GM23338 (cell line): Measurements from ENCODE around the gene RPH3AL. TPM values are rescaled to one million over a fixed set of nuclear protein-coding genes. Genes with fewer than 3 reads are reported as not detected.

Experiments
- ATAC-seq: fragments of 200-7000 bp; cut with Tn5 transposase; 3 replicates; pipeline ENCODE4 v1.9.1; 2020
- DNase-seq: peaks from one replicate; pipeline ENCODE4 v3.0.0-alpha.2; 2015; ENCODE audit warnings: low spot score
- H2AFZ ChIP-seq: fragments of 200-600 bp; sonication (generic); 2 replicates; pipeline ENCODE4 v1.8.0; 2016; ENCODE audit warnings: antibody characterized with exemption, mild to moderate bottlenecking, moderate library complexity
- H3F3A ChIP-seq: fragments of 200-600 bp; sonication (generic); replicated peaks from 2 replicates; pipeline ENCODE4 v1.8.0; 2017; ENCODE audit warnings: antibody characterized with exemption, mixed run types, low read depth
- H3K27ac ChIP-seq: fragments of 200-600 bp; sonication (generic); 2 replicates; pipeline ENCODE4 v1.6.1; 2016; ENCODE audit warnings: low read depth
- H3K27me3 ChIP-seq: fragments of 200-600 bp; sonication (generic); 2 replicates; pipeline ENCODE4 v1.8.0; 2016; ENCODE audit warnings: mild to moderate bottlenecking, mixed run types, moderate library complexity; ENCODE audit not compliant: insufficient read depth
- H3K36me3 ChIP-seq: fragments of 200-600 bp; sonication (generic); 2 replicates; pipeline ENCODE4 v1.8.0; 2016; ENCODE audit warnings: mild to moderate bottlenecking; ENCODE audit not compliant: insufficient read depth
- H3K4me1 ChIP-seq: fragments of 200-600 bp; sonication (generic); 2 replicates; pipeline ENCODE4 v1.8.0; 2016; ENCODE audit warnings: mild to moderate bottlenecking, moderate library complexity; ENCODE audit not compliant: insufficient read depth
- H3K4me2 ChIP-seq: fragments of 200-600 bp; sonication (generic); 2 replicates; pipeline ENCODE4 v1.7.1; 2017; ENCODE audit warnings: mixed run types
- H3K4me3 ChIP-seq: fragments of 200-600 bp; sonication (generic); 2 replicates; pipeline ENCODE4 v1.6.1; 2016; ENCODE audit warnings: mixed run types
- H3K79me2 ChIP-seq: fragments of 200-600 bp; sonication (generic); replicated peaks from 2 replicates; pipeline ENCODE4 v1.8.0; 2017; ENCODE audit warnings: mild to moderate bottlenecking; ENCODE audit not compliant: insufficient read depth
- H3K9me2 ChIP-seq: fragments of 200-600 bp; sonication (generic); 2 replicates; pipeline ENCODE4 v1.8.0; 2017; ENCODE audit not compliant: insufficient read depth
- H4K20me1 ChIP-seq: fragments of 200-600 bp; sonication (generic); replicated peaks from 2 replicates; pipeline ENCODE4 v1.8.0; 2017; ENCODE audit warnings: mild to moderate bottlenecking; ENCODE audit not compliant: insufficient read depth
- H3K27ac Mint-ChIP-seq: 2 replicates; pipeline ENCODE4 v1.8.0; 2020; ENCODE audit warnings: inconsistent platforms, mild to moderate bottlenecking, moderate library complexity, mixed read lengths
- H3K27me3 Mint-ChIP-seq: 3 replicates; pipeline ENCODE4 v1.8.0; 2022; ENCODE audit warnings: low read depth, mild to moderate bottlenecking, moderate library complexity, mixed read lengths, inconsistent platforms; ENCODE audit not compliant: insufficient read depth, poor library complexity
- H3K36me3 Mint-ChIP-seq: 3 replicates; pipeline ENCODE4 v1.8.0; 2021; ENCODE audit warnings: low read depth, mild to moderate bottlenecking, inconsistent platforms, moderate library complexity, mixed read lengths
- H3K4me1 Mint-ChIP-seq: 3 replicates; pipeline ENCODE4 v1.8.0; 2020; ENCODE audit warnings: mild to moderate bottlenecking, inconsistent platforms, mixed read lengths
- H3K4me3 Mint-ChIP-seq: 3 replicates; pipeline ENCODE4 v1.8.0; 2021; ENCODE audit warnings: moderate library complexity, mild to moderate bottlenecking, inconsistent platforms, mixed read lengths
- H3K9me3 Mint-ChIP-seq: 3 replicates; pipeline ENCODE4 v1.8.0; 2020; ENCODE audit warnings: moderate library complexity, mild to moderate bottlenecking, inconsistent platforms, mixed read lengths
- CREB1 ChIP-seq: fragments of 250-450 bp; sonication (Bioruptor Pico); IDR thresholded peaks from 2 replicates; pipeline ENCODE4 v1.5.0; 2020; ENCODE audit warnings: low read depth, mild to moderate bottlenecking, moderate library complexity
- EZH2 ChIP-seq: fragments of 200-600 bp; sonication (generic); IDR thresholded peaks from one replicate; pipeline ENCODE4 v1.8.0; 2017; ENCODE audit warnings: antibody characterized with exemption, mild to moderate bottlenecking, low read depth; ENCODE audit not compliant: unreplicated experiment
- EZH2phosphoT487 ChIP-seq: fragments of 200-600 bp; sonication (generic); IDR thresholded peaks from one replicate; pipeline ENCODE4 v1.8.1; 2018; ENCODE audit warnings: antibody characterized with exemption; ENCODE audit not compliant: unreplicated experiment
- JUNB ChIP-seq: IDR thresholded peaks from one replicate; pipeline ENCODE4 v1.6.1; 2016; ENCODE audit warnings: antibody characterized with exemption; ENCODE audit not compliant: unreplicated experiment
- NANOG ChIP-seq: IDR thresholded peaks from 2 replicates; pipeline ENCODE4 v1.6.1; 2016; ENCODE audit warnings: antibody characterized with exemption, borderline replicate concordance
- POLR2AphosphoS5 ChIP-seq: IDR thresholded peaks from 2 replicates; pipeline ENCODE4 v1.6.1; 2016; ENCODE audit warnings: antibody characterized with exemption, low read depth
- STAT1 ChIP-seq: IDR thresholded peaks from one replicate; pipeline ENCODE4 v1.6.1; 2016; ENCODE audit warnings: antibody characterized with exemption; ENCODE audit not compliant: unreplicated experiment
- ZNF114 ChIP-seq: fragments of 250-450 bp; sonication (Bioruptor Pico); IDR thresholded peaks from 2 replicates; pipeline ENCODE4 v1.5.0; 2020; ENCODE audit warnings: mild to moderate bottlenecking, moderate library complexity
- ZNF331 ChIP-seq: fragments of 250-450 bp; sonication (Bioruptor Pico); IDR thresholded peaks from 2 replicates; pipeline ENCODE4 v1.5.0; 2020; ENCODE audit warnings: low read depth, mild to moderate bottlenecking, moderate library complexity
- polyA plus RNA-seq: library from polyadenylated mRNA; unstranded; fragments of >200 nt; fragmentation: Nextera tagmentation; extraction: Ambion mirVana; gene quantifications from 2 replicates; pipeline ENCODE4 v1.2.1, GENCODE V29; 2016
- total RNA-seq: library from RNA; depleted of rRNA; stranded (reverse); fragments of >200 nt; shearing (Covaris generic); gene quantifications from 2 replicates; pipeline ENCODE4 v1.2.3, GENCODE V29; 2014
- TF ChIP-seq, protein P1 (sequence below): IDR thresholded peaks from 2 replicates; pipeline ENCODE4 v1.6.1; 2016; ENCODE audit warnings: antibody characterized with exemption
- TF ChIP-seq, protein P2 (sequence below): IDR thresholded peaks from one replicate; pipeline ENCODE4 v1.6.1; 2018; ENCODE audit warnings: antibody characterized with exemption; ENCODE audit not compliant: unreplicated experiment
- TF ChIP-seq, protein P3 (sequence below): fragments of 250-450 bp; sonication (Bioruptor Pico); IDR thresholded peaks from 2 replicates; pipeline ENCODE4 v1.5.0; 2020; ENCODE audit warnings: mild to moderate bottlenecking, moderate library complexity
- TF ChIP-seq, protein P4 (sequence below), 2 experiments: fragments of 200-600 bp in 1 of 2; sonication (generic) in 1 of 2; conservative IDR thresholded peaks; 2 replicates each; pipeline versions ENCODE4 v1.5.1 to v1.6.1; 2016 to 2017; ENCODE audit warnings: antibody characterized with exemption in 2 of 2, low read depth in 2 of 2, mild to moderate bottlenecking in 2 of 2, moderate library complexity in 1 of 2

Gene RPH3AL
- total and polyA plus RNA-seq, 2 experiments from 2014 or later = 2.7 to 6.3 TPM

DNA sequence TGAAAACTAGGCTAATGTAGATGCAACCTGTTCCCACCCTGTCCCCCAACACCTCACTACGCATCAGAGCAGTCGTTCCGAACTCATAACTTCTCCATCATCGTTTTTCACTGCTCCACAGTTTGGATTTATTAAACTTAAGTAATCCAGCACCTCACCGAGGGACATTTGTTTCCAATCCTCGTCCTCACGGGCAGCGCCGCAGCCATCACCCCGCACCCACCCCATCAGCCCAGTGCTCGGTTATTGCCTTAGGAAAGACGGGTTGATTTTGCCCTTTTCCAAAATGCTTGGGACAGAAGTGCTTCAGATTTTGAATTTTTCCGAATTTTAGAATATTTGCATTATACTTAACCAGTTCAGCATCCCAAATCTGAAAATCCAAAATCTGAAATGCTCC is 100.2 kb downstream of the RPH3AL start:
- TF ChIP-seq ZNF114 (no peak), POLR2AphosphoS5 (no peak), ZNF331 (CRISPR knock-in tag) (no peak), EZH2 (no peak), STAT1 (no peak), CREB1 (CRISPR knock-in tag) (no peak), EZH2phosphoT487 (no peak), NANOG (no peak), JUNB (no peak)
- TF ChIP-seq, protein P1, sequence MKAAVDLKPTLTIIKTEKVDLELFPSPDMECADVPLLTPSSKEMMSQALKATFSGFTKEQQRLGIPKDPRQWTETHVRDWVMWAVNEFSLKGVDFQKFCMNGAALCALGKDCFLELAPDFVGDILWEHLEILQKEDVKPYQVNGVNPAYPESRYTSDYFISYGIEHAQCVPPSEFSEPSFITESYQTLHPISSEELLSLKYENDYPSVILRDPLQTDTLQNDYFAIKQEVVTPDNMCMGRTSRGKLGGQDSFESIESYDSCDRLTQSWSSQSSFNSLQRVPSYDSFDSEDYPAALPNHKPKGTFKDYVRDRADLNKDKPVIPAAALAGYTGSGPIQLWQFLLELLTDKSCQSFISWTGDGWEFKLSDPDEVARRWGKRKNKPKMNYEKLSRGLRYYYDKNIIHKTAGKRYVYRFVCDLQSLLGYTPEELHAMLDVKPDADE = no peak
- TF ChIP-seq, protein P2, sequence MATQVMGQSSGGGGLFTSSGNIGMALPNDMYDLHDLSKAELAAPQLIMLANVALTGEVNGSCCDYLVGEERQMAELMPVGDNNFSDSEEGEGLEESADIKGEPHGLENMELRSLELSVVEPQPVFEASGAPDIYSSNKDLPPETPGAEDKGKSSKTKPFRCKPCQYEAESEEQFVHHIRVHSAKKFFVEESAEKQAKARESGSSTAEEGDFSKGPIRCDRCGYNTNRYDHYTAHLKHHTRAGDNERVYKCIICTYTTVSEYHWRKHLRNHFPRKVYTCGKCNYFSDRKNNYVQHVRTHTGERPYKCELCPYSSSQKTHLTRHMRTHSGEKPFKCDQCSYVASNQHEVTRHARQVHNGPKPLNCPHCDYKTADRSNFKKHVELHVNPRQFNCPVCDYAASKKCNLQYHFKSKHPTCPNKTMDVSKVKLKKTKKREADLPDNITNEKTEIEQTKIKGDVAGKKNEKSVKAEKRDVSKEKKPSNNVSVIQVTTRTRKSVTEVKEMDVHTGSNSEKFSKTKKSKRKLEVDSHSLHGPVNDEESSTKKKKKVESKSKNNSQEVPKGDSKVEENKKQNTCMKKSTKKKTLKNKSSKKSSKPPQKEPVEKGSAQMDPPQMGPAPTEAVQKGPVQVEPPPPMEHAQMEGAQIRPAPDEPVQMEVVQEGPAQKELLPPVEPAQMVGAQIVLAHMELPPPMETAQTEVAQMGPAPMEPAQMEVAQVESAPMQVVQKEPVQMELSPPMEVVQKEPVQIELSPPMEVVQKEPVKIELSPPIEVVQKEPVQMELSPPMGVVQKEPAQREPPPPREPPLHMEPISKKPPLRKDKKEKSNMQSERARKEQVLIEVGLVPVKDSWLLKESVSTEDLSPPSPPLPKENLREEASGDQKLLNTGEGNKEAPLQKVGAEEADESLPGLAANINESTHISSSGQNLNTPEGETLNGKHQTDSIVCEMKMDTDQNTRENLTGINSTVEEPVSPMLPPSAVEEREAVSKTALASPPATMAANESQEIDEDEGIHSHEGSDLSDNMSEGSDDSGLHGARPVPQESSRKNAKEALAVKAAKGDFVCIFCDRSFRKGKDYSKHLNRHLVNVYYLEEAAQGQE = no peak
- TF ChIP-seq, protein P3, sequence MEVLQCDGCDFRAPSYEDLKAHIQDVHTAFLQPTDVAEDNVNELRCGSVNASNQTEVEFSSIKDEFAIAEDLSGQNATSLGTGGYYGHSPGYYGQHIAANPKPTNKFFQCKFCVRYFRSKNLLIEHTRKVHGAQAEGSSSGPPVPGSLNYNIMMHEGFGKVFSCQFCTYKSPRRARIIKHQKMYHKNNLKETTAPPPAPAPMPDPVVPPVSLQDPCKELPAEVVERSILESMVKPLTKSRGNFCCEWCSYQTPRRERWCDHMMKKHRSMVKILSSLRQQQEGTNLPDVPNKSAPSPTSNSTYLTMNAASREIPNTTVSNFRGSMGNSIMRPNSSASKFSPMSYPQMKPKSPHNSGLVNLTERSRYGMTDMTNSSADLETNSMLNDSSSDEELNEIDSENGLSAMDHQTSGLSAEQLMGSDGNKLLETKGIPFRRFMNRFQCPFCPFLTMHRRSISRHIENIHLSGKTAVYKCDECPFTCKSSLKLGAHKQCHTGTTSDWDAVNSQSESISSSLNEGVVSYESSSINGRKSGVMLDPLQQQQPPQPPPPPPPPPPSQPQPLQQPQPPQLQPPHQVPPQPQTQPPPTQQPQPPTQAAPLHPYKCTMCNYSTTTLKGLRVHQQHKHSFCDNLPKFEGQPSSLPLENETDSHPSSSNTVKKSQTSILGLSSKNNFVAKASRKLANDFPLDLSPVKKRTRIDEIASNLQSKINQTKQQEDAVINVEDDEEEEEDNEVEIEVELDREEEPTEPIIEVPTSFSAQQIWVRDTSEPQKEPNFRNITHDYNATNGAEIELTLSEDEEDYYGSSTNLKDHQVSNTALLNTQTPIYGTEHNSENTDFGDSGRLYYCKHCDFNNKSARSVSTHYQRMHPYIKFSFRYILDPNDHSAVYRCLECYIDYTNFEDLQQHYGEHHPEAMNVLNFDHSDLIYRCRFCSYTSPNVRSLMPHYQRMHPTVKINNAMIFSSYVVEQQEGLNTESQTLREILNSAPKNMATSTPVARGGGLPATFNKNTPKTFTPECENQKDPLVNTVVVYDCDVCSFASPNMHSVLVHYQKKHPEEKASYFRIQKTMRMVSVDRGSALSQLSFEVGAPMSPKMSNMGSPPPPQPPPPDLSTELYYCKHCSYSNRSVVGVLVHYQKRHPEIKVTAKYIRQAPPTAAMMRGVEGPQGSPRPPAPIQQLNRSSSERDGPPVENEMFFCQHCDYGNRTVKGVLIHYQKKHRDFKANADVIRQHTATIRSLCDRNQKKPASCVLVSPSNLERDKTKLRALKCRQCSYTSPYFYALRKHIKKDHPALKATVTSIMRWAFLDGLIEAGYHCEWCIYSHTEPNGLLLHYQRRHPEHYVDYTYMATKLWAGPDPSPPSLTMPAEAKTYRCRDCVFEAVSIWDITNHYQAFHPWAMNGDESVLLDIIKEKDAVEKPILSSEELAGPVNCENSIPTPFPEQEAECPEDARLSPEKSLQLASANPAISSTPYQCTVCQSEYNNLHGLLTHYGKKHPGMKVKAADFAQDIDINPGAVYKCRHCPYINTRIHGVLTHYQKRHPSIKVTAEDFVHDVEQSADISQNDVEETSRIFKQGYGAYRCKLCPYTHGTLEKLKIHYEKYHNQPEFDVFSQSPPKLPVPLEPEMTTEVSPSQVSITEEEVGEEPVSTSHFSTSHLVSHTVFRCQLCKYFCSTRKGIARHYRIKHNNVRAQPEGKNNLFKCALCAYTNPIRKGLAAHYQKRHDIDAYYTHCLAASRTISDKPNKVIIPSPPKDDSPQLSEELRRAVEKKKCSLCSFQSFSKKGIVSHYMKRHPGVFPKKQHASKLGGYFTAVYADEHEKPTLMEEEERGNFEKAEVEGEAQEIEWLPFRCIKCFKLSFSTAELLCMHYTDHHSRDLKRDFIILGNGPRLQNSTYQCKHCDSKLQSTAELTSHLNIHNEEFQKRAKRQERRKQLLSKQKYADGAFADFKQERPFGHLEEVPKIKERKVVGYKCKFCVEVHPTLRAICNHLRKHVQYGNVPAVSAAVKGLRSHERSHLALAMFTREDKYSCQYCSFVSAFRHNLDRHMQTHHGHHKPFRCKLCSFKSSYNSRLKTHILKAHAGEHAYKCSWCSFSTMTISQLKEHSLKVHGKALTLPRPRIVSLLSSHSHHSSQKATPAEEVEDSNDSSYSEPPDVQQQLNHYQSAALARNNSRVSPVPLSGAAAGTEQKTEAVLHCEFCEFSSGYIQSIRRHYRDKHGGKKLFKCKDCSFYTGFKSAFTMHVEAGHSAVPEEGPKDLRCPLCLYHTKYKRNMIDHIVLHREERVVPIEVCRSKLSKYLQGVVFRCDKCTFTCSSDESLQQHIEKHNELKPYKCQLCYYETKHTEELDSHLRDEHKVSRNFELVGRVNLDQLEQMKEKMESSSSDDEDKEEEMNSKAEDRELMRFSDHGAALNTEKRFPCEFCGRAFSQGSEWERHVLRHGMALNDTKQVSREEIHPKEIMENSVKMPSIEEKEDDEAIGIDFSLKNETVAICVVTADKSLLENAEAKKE (CRISPR knock-in tag) = no peak
- TF ChIP-seq, protein P4, sequence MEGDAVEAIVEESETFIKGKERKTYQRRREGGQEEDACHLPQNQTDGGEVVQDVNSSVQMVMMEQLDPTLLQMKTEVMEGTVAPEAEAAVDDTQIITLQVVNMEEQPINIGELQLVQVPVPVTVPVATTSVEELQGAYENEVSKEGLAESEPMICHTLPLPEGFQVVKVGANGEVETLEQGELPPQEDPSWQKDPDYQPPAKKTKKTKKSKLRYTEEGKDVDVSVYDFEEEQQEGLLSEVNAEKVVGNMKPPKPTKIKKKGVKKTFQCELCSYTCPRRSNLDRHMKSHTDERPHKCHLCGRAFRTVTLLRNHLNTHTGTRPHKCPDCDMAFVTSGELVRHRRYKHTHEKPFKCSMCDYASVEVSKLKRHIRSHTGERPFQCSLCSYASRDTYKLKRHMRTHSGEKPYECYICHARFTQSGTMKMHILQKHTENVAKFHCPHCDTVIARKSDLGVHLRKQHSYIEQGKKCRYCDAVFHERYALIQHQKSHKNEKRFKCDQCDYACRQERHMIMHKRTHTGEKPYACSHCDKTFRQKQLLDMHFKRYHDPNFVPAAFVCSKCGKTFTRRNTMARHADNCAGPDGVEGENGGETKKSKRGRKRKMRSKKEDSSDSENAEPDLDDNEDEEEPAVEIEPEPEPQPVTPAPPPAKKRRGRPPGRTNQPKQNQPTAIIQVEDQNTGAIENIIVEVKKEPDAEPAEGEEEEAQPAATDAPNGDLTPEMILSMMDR (conservative IDR thresholded peaks at IDR 0.05; ENCODE audit: low read depth in 2 of 2) = no peak
- Histone ChIP-seq H2AFZ (no peak overlapping the region), H4K20me1 (no peaks in the 10 kb centered on the region), H3K79me2 (no peaks in the 10 kb centered on the region), H3K27me3 (no peaks in the 10 kb centered on the region), H3K4me3 (no peak overlapping the region), H3K4me1 (no peaks in the 10 kb centered on the region), H3K9me2 (no peaks in the 10 kb centered on the region), H3K27ac (no peak overlapping the region), H3K36me3 (no peaks in the 10 kb centered on the region), H3K4me2 (no peak overlapping the region), H3F3A (no peaks in the 10 kb centered on the region)
- no peak for DNase-seq
- Mint-ChIP-seq H3K27ac (no peak overlapping the region), H3K4me3 (no peak overlapping the region), H3K27me3 (peaks cover 5% of the 10 kb centered on the region), H3K36me3 (no peaks in the 10 kb centered on the region), H3K4me1 (peaks cover 8% of the 10 kb centered on the region; the same call in 2 of the 3 replicates), H3K9me3 (no peaks in the 10 kb centered on the region)
- ATAC-seq = no peak
